ENCODE data around the gene CDH23.

Gene CDH23

GRCh38 chr10:71516890-71517289, 120.2 kb downstream of the CDH23 start:
- no peak for DNase-seq (ENCODE audit: low spot score)

DNA sequence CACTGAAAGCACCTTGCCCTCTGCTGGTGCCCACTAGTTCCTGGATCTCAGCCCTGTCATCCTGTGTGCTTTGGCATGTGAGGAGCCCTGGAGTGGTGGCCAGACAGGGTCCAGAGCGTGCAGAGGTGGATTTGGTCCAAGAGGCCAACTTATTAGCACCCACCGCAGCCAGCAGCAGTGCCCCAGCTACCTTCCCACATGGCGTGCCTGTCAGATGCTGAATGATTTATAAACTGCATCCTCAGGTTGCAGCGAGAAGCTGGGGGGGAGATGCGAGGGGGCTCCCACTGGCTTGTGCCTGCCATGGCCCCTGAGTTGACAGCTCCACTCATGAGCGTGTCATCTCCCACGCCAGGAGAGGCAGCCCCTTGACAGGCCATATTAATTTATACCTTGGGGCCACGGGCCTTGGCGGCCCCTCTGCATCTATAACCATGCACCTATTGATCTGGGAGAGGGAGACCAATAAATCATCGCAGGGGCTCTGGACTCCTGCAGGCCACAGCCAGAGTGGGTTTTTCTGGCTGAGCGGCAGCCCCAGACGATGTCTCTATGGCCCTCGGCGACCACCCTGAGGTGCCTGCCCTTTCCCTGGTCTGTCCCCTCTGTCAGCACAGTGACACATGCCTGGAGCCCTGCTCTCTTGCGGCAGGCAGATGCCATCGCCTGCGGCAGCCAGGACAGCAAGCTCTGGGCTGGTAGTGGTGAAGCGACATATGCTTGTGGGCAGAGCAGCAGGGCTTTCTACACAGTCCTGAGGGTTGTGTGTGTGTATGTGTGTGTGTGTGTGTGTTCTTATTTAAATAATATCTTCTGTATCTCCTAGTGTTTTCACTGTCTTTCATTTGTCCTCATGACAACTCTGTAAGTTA, 120.8 kb downstream of the CDH23 start:
- no peak for DNase-seq (ENCODE audit: low spot score)

GRCh38 chr10:71520042-71520441, 123.3 kb downstream of the CDH23 start:
- no peak for DNase-seq (ENCODE audit: low spot score)

DNA sequence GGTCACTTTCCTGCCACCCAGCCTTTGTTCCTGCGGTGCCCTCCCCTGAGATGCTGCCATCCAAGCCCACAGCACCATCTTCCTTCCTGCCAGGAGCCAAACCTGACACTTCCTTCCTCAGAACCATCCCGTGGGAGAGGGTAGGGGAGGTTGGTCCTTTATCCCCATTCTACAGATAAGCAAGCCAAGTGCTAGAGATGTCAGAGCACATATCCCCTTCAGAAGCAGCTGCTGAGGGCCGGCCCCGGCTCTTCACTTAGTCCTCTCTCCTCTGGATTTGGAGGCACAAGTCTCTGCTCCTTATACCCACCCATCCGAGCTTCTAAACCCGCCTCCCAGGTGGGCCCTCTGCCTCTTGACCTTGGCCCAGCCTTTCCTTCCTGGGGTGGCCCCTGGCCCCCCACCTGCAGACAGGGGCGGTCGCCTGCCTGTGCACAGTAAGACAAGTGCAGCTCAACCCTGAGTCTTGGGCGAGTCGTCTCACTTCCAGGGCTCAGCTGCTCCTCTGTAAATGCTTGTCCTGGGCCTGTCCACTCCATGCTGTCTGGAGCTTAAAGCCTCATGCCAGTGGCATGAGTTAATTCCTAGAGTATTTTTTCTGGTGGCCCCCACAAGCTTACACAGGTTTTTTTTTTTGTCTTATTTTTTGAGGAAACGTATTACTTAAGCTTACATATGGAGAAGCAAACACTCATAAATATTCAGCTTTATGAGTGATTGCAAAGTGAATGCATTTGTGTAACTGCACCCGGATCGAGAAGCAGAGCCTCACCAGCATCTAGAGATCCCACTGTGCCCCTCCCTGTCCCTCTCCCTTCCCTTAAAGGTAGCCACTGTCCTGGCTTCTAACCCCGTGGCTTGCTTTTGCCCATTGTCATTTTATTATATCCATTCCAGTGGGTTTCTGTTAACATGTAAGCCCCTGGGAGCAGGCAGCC, 125.1 kb downstream of the CDH23 start:
- no peak for DNase-seq (ENCODE audit: low spot score)

GRCh38 chr10:71522442-71523144, 125.9 kb downstream of the CDH23 start:
- no peak for DNase-seq (ENCODE audit: low spot score)

DNA sequence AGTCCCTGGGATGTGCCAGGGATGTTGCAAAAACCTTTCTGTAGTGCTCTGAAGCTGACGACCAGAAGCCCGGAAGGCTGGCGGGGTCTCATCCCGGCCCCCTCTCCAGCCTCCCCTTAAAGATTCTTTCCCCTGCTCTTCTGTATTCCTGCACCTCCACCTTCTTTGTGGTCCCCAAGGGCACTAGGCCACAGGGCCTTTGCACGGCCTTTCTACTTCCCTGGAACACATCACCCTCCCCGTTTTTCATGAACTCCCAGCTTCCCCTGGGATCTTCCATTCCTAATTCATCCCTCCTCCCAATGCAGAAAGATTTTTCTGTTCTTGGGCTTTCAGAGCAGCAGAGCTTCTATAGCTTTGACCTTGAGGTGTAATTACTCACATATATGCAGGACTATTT, 127.0 kb downstream of the CDH23 start:
- DNase-seq (ENCODE audit: low spot score), result no peak

DNA sequence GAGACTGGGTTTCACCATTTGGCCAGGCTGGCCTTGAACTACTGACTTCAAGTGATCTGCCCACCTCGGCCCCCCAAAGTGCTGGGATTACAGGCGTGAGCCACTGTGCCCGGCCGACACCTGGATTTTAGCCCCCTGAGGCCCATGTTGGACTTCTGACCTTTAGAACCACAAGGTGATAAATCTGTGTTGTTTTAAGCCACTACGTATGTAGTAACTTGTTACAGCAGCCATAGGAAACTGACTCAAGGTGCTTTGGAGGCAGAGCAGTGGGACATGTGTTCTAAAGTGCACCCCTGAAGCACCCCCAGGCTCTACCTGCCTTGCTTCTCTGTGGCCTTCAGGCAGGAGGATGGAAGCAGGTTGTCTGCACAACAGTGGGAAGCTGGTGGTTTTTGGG, 128.4 kb downstream of the CDH23 start:
- DNase-seq (ENCODE audit: low spot score), result no peak

- no peak for DNase-seq (ENCODE audit: low spot score)
These were observed 129.0 kb downstream of the CDH23 start for GRCh38 chr10:71525721-71526120.

GRCh38 chr10:71526653-71527052, 129.9 kb downstream of the CDH23 start:
- DNase-seq (ENCODE audit: low spot score), result no peak

DNA sequence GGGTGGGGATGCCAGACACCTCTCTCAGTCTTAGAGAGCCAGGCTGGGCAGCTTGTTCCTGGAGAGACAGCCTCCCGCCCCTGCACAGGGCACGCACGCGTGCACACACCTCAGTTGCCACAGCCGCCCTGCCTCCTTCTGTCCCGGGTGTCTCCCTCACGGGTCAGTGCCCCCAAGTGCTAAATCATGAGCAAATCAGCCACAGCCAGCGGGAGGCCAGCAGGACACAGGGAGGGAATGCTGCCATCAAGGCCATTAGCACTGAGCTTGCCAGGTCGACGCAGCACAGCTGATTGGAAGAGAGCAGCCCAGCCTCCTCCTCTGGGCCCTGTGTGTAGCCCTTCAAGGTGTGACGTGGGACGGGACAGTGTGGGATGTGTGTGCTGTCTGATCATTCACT, 130.4 kb downstream of the CDH23 start:
- no peak for DNase-seq (ENCODE audit: low spot score)

- no peak for DNase-seq (ENCODE audit: low spot score)
These were observed 131.9 kb downstream of the CDH23 start for GRCh38 chr10:71528371-71529206.

- no peak for DNase-seq (ENCODE audit: low spot score)
These were observed 132.6 kb downstream of the CDH23 start for GRCh38 chr10:71529207-71529827.

DNA sequence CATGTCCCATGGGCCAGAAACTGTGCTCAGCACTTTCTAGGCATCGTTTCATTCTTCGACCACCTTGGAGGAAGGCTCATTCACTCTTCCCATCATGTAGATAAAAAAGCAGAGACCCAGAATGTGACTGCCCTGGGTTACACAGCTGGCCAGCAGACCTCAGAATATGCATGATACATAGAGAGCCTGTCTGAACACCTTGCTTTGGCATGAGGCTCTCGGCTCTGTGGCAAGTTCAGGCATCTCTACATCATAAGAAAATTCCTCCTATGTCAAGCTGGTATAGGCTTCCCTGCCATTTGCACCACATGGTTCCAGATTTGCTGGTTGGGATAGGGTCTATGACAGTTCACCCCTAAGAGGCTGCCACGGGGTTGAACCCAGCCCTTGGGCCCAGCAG, 134.1 kb downstream of the CDH23 start:
- DNase-seq (ENCODE audit: low spot score), result no peak

GRCh38 chr10:71531485-71532446, 135.0 kb downstream of the CDH23 start:
- no peak for DNase-seq (ENCODE audit: low spot score)

- DNase-seq (ENCODE audit: low spot score), result no peak
These were observed 136.2 kb downstream of the CDH23 start for GRCh38 chr10:71532878-71533277.

- no peak for DNase-seq (ENCODE audit: low spot score)
These were observed 137.2 kb downstream of the CDH23 start for GRCh38 chr10:71533936-71534335.

GRCh38 chr10:71534568-71535194, 138.0 kb downstream of the CDH23 start:
- no peak for DNase-seq (ENCODE audit: low spot score)

DNA sequence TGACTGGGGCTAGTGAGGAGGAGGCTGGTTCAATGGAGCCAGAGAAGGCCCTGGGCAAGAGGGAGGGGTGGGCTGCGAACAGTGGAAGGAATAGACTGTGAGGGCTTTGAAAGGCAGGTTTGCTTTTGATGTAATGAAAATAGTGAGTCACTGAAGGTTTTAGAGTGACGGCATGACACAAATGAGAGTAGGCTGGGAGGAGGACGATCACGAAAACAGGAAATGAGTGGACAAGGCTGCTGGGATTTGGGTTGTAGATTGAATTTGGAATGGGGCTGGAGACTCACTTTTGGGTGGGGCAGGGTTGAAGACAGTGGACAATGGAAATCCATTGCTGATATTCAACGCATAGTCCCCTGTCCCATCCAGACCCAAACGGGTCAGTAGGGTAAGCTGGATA, 139.6 kb downstream of the CDH23 start:
- DNase-seq (ENCODE audit: low spot score), result no peak

- no peak for DNase-seq (ENCODE audit: low spot score)
These were observed 140.4 kb downstream of the CDH23 start for GRCh38 chr10:71537125-71537524.

All from globus pallidus (tissue), 1 donor.